Astrocyte (in vitro differentiated cells and primary cell): Measurements from ENCODE around the gene OBP2B. TPM values are rescaled to one million over a fixed set of nuclear protein-coding genes. Genes with fewer than 3 reads are reported as not detected.

Experiments used
- DNase-seq: peaks from one replicate; pipeline ENCODE4 v3.0.0-alpha.2; 2010; ENCODE audit warnings: low read depth
- FAIRE-seq: peaks from 2 replicates; lab custom pipeline; 2011; peaks lifted over from hg19 to GRCh38; lab: Jason Lieb, UNC
- H2AFZ ChIP-seq: 2 replicates; pipeline ENCODE4 v1.6.0; 2012; ENCODE audit warnings: low read depth, low read length, inconsistent platforms
- H3K27ac ChIP-seq: 2 replicates; pipeline ENCODE4 v1.5.1; 2011; ENCODE audit warnings: low read depth, low read length, inconsistent platforms
- H3K27me3 ChIP-seq: 2 replicates; pipeline ENCODE4 v1.6.0; 2011; ENCODE audit warnings: low read length, inconsistent platforms; ENCODE audit not compliant: insufficient read depth
- H3K36me3 ChIP-seq: 2 replicates; pipeline ENCODE4 v1.5.1; 2011; ENCODE audit warnings: low read length, inconsistent platforms; ENCODE audit not compliant: insufficient read depth
- H3K4me1 ChIP-seq: 2 replicates; pipeline ENCODE4 v1.5.1; 2011; ENCODE audit warnings: low read length, inconsistent platforms; ENCODE audit not compliant: insufficient read depth
- H3K4me2 ChIP-seq: 2 replicates; pipeline ENCODE4 v1.6.0; 2012; ENCODE audit warnings: low read length, inconsistent platforms
- H3K4me3 ChIP-seq: 2 replicates; pipeline ENCODE4 v1.5.1; 2011; ENCODE audit warnings: low read depth, mild to moderate bottlenecking, low read length, inconsistent platforms; ENCODE audit not compliant: insufficient read depth
- H3K79me2 ChIP-seq: 2 replicates; pipeline ENCODE4 v1.6.0; 2012; ENCODE audit warnings: mild to moderate bottlenecking, low read length, inconsistent platforms; ENCODE audit not compliant: insufficient read depth
- H3K9ac ChIP-seq: 2 replicates; pipeline ENCODE4 v1.6.0; 2012; ENCODE audit warnings: mild to moderate bottlenecking, low read length, inconsistent platforms
- H3K9me3 ChIP-seq: 2 replicates; pipeline ENCODE4 v1.5.1; 2012; ENCODE audit warnings: low read depth, mild to moderate bottlenecking, low read length, inconsistent platforms; ENCODE audit not compliant: insufficient read depth
- H4K20me1 ChIP-seq: 2 replicates; pipeline ENCODE4 v1.6.0; 2012; ENCODE audit warnings: low read length, inconsistent platforms; ENCODE audit not compliant: insufficient read depth
- H3K27ac Mint-ChIP-seq: one replicate; pipeline ENCODE4 v1.8.0; 2021; ENCODE audit warnings: mild to moderate bottlenecking, mixed read lengths; ENCODE audit not compliant: unreplicated experiment
- H3K27me3 Mint-ChIP-seq: one replicate; pipeline ENCODE4 v1.8.0; 2021; ENCODE audit warnings: low read depth, mixed read lengths; ENCODE audit not compliant: unreplicated experiment
- H3K36me3 Mint-ChIP-seq: one replicate; pipeline ENCODE4 v1.8.0; 2021; ENCODE audit warnings: low read depth, mixed read lengths; ENCODE audit not compliant: unreplicated experiment
- H3K4me1 Mint-ChIP-seq: one replicate; pipeline ENCODE4 v1.8.0; 2021; ENCODE audit warnings: low read depth, mixed read lengths; ENCODE audit not compliant: unreplicated experiment
- H3K4me3 Mint-ChIP-seq: one replicate; pipeline ENCODE4 v1.8.0; 2021; ENCODE audit warnings: mild to moderate bottlenecking, moderate library complexity, mixed read lengths; ENCODE audit not compliant: unreplicated experiment
- H3K9me3 Mint-ChIP-seq: one replicate; pipeline ENCODE4 v1.8.0; 2021; ENCODE audit warnings: mild to moderate bottlenecking, mixed read lengths; ENCODE audit not compliant: unreplicated experiment
- EZH2 ChIP-seq: IDR thresholded peaks from 2 replicates; pipeline ENCODE4 v1.6.1; 2012; ENCODE audit warnings: mild to moderate bottlenecking, low read length, inconsistent platforms; ENCODE audit not compliant: insufficient read depth
- total RNA-seq: library from RNA; stranded (reverse); gene quantifications from 2 replicates; pipeline ENCODE4 v1.2.1, GENCODE V29; 2021
- TF ChIP-seq, protein P1 (sequence below): IDR thresholded peaks from 2 replicates; pipeline ENCODE4 v1.5.1; 2011; ENCODE audit warnings: low read depth, mild to moderate bottlenecking, inconsistent platforms, low read length, moderate library complexity; ENCODE audit not compliant: insufficient read depth

OBP2B gene
- total RNA-seq, 1 donor from 2014 or later: not detected

DNA sequence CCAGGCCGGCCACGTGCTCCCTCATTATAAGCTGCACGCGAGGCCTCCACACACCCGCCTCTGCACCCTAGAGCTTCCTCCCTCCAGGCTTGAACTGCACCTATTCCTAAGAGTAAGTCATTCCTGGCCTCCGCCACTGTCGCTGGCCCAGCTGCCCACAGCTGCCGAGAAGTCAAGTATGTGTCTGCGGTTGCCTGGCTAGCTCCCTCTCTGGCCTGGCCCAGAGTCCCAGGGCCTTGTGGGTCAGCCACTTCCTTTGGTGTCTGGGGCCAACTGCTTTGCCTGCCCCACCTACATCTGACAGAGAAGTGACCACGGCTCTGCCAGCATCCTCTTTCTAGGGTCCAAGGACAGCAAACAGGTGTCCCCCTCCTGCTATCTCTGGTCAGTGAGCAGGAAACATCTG lies 47.6 kb upstream of the OBP2B start:
- no peak overlapping the region for H3K4me3 ChIP-seq
- H2AFZ ChIP-seq: no peak overlapping the region
- no peak overlapping the region for H3K27ac Mint-ChIP-seq
- H3K9ac ChIP-seq: no peak overlapping the region
- no peak overlapping the region for H3K27ac ChIP-seq
- no peak for TF ChIP-seq EZH2
- no peaks in the 10 kb centered on the region for H3K4me1 ChIP-seq
- no peak for FAIRE-seq
- H3K36me3 Mint-ChIP-seq: no peaks in the 10 kb centered on the region
- H3K27me3 ChIP-seq: no peaks in the 10 kb centered on the region
- no peak overlapping the region for H3K4me2 ChIP-seq
- no peaks in the 10 kb centered on the region for H3K36me3 ChIP-seq
- peaks cover 29% of the 10 kb centered on the region for H3K27me3 Mint-ChIP-seq
- peaks cover 6% of the 10 kb centered on the region for H3K9me3 ChIP-seq
- no peaks in the 10 kb centered on the region for H3K4me1 Mint-ChIP-seq
- no peak overlapping the region for H3K4me3 Mint-ChIP-seq
- no peak for DNase-seq
- no peaks in the 10 kb centered on the region for H3K79me2 ChIP-seq
- H4K20me1 ChIP-seq: no peaks in the 10 kb centered on the region
- H3K9me3 Mint-ChIP-seq: peaks cover 11% of the 10 kb centered on the region

- no peak overlapping the region for H3K27ac ChIP-seq
- H3K79me2 ChIP-seq: no peaks in the 10 kb centered on the region
- Mint-ChIP-seq H3K36me3 (no peaks in the 10 kb centered on the region), H3K9me3 (peaks cover 11% of the 10 kb centered on the region), H3K4me1 (no peaks in the 10 kb centered on the region), H3K27me3 (peaks cover 31% of the 10 kb centered on the region), H3K27ac (no peak overlapping the region), H3K4me3 (no peak overlapping the region)
- H4K20me1 ChIP-seq: no peaks in the 10 kb centered on the region
- no peaks in the 10 kb centered on the region for H3K36me3 ChIP-seq
- no peak overlapping the region for H3K4me2 ChIP-seq
- H3K27me3 ChIP-seq: no peaks in the 10 kb centered on the region
- no peak for DNase-seq
- TF ChIP-seq, protein P1, sequence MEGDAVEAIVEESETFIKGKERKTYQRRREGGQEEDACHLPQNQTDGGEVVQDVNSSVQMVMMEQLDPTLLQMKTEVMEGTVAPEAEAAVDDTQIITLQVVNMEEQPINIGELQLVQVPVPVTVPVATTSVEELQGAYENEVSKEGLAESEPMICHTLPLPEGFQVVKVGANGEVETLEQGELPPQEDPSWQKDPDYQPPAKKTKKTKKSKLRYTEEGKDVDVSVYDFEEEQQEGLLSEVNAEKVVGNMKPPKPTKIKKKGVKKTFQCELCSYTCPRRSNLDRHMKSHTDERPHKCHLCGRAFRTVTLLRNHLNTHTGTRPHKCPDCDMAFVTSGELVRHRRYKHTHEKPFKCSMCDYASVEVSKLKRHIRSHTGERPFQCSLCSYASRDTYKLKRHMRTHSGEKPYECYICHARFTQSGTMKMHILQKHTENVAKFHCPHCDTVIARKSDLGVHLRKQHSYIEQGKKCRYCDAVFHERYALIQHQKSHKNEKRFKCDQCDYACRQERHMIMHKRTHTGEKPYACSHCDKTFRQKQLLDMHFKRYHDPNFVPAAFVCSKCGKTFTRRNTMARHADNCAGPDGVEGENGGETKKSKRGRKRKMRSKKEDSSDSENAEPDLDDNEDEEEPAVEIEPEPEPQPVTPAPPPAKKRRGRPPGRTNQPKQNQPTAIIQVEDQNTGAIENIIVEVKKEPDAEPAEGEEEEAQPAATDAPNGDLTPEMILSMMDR: no peak
- TF ChIP-seq EZH2: no peak
- no peak overlapping the region for H3K9ac ChIP-seq
- no peak overlapping the region for H3K4me3 ChIP-seq
- no peaks in the 10 kb centered on the region for H3K4me1 ChIP-seq
- no peak for FAIRE-seq
- peaks cover 6% of the 10 kb centered on the region for H3K9me3 ChIP-seq
- H2AFZ ChIP-seq: no peak overlapping the region
Observed at GRCh38 chr9:133256136-133256461, 47.0 kb upstream of the OBP2B start.

- Histone ChIP-seq H3K4me2 (no peak overlapping the region), H3K9ac (no peak overlapping the region), H4K20me1 (no peaks in the 10 kb centered on the region), H3K9me3 (peaks cover 6% of the 10 kb centered on the region), H3K36me3 (no peaks in the 10 kb centered on the region), H3K4me3 (no peak overlapping the region), H3K4me1 (no peaks in the 10 kb centered on the region), H3K79me2 (no peaks in the 10 kb centered on the region), H3K27ac (no peak overlapping the region), H2AFZ (no peak overlapping the region), H3K27me3 (peaks cover under 1% of the 10 kb centered on the region)
- H3K4me3 Mint-ChIP-seq: no peak overlapping the region
- H3K36me3 Mint-ChIP-seq: no peaks in the 10 kb centered on the region
- peaks cover 31% of the 10 kb centered on the region for H3K27me3 Mint-ChIP-seq
- FAIRE-seq: no peak
- TF ChIP-seq, protein P1: no peak
- no peak for TF ChIP-seq EZH2
- no peaks in the 10 kb centered on the region for H3K4me1 Mint-ChIP-seq
- H3K27ac Mint-ChIP-seq: no peak overlapping the region
- H3K9me3 Mint-ChIP-seq: peaks cover 11% of the 10 kb centered on the region
- DNase-seq: no peak
Observed at GRCh38 chr9:133255371-133256135, 46.5 kb upstream of the OBP2B start.
